IPS-NIHi11 (cell line): ENCODE results near the gene TSPAN31.

ENCODE experiments used
- DNase-seq: peaks from one replicate; pipeline ENCODE4 v3.0.0; 2012; ENCODE audit warnings: mixed read lengths, low spot score

TSPAN31 gene

GRCh38 chr12:57735952-57736740 lies 8.7 kb upstream of the TSPAN31 start:
- DNase-seq, result peak; percentile 89

GRCh38 chr12:57736741-57737466 lies 7.9 kb upstream of the TSPAN31 start:
- DNase-seq, result no peak

GRCh38 chr12:57737467-57738460 lies 7.1 kb upstream of the TSPAN31 start:
- peak; percentile 59 for DNase-seq

- peak; percentile 71 for DNase-seq
These were observed 6.1 kb upstream of the TSPAN31 start, which contains the start of gene AGAP2 for GRCh38 chr12:57738661-57739237. TSS of gene AGAP2 (minus strand) at chr12:57738742. CDS start at chr12:57738246, 496 bp downstream.

GRCh38 chr12:57739387-57739786 lies 5.5 kb upstream of the TSPAN31 start:
- no peak for DNase-seq

- no peak for DNase-seq
These were observed 4.8 kb upstream of the TSPAN31 start for GRCh38 chr12:57739914-57740538.

- no peak for DNase-seq
These were observed 4.0 kb upstream of the TSPAN31 start for GRCh38 chr12:57740656-57741412.

- DNase-seq, result no peak
These were observed 3.4 kb upstream of the TSPAN31 start for GRCh38 chr12:57741413-57741789.

GRCh38 chr12:57741844-57742738 lies 2.7 kb upstream of the TSPAN31 start:
- no peak for DNase-seq

GRCh38 chr12:57743769-57744168 lies 1.1 kb upstream of the TSPAN31 start:
- DNase-seq, result no peak

- no peak for DNase-seq
These were observed 554 bp upstream of the TSPAN31 start for GRCh38 chr12:57744194-57744776.

GRCh38 chr12:57745485-57745881 lies 644 bp downstream of the TSPAN31 start:
- DNase-seq, result no peak

- DNase-seq, result no peak
These were observed 1.2 kb downstream of the TSPAN31 start for GRCh38 chr12:57746025-57746424.

- no peak for DNase-seq
These were observed 4.2 kb downstream of the TSPAN31 start for GRCh38 chr12:57749061-57749460.

GRCh38 chr12:57750561-57751431 lies 6.0 kb downstream of the TSPAN31 start:
- no peak for DNase-seq

GRCh38 chr12:57751432-57751787 lies 6.6 kb downstream of the TSPAN31 start:
- DNase-seq, result no peak

GRCh38 chr12:57751788-57752667 lies 7.2 kb downstream of the TSPAN31 start, which contains the start of gene CDK4:
TSS of gene CDK4 (minus strand) at chr12:57752310. CDS start at chr12:57751717, 593 bp downstream.
- peak; percentile 95 for DNase-seq
